ENCODE measurements around the gene FOXR1. TPM values are rescaled to one million over a fixed set of nuclear protein-coding genes. Genes with fewer than 3 reads are reported as not detected.
A peak's percentile ranks its signal among the peaks of the same experiment; 100 is the strongest.

Gene FOXR1
- total and polyA plus RNA-seq, 2 donors (not counting 1 experiment from before 2014, with no cell fraction given), result not detected

GRCh38 chr11:118929501-118930093 lies 42.0 kb upstream of the FOXR1 start:
- intact Hi-C loops (cut with micrococcal nuclease), result loop anchor here (1.0 kb wide), 4 partner anchors 22 to 239 kb away; partner anchors contain the start of gene UPK2
- H3K9ac ChIP-seq (ENCODE audit: low read length), result peak overlapping the region; percentile 78
- peaks cover 32 to 49% of the 10 kb centered on the region in 2 donors for H3K4me1 ChIP-seq (ENCODE audit: control insufficient read depth in 2 of 2, insufficient read depth in 2 of 2, low read length in 2 of 2)
- peak overlapping the region; percentile 99 for H3K4me3 Mint-ChIP-seq
- H3K27ac Mint-ChIP-seq, result peak overlapping the region; percentile 96
- TF ChIP-seq EZH2 (IDR thresholded peaks at IDR 0.05; ENCODE audit: borderline replicate concordance, insufficient read depth, low read depth, low read length, poor library complexity, severe bottlenecking) (no peak), CTCF (IDR thresholded peaks at IDR 0.05) (no peak)
- H3K9me3 Mint-ChIP-seq (ENCODE audit: insufficient read depth), result no peaks in the 10 kb centered on the region
- H3K79me2 ChIP-seq (ENCODE audit: control insufficient read depth, insufficient read depth, low read length), result peaks cover 25% of the 10 kb centered on the region
- H4K20me1 ChIP-seq (ENCODE audit: control insufficient read depth, insufficient read depth, low read length, poor library complexity, severe bottlenecking), result peaks cover 4% of the 10 kb centered on the region
- H2AFZ ChIP-seq (ENCODE audit: insufficient read depth, low read depth, low read length, poor library complexity, severe bottlenecking), result peak overlapping the region; percentile 73
- peaks cover 56% of the 10 kb centered on the region for H3K4me1 Mint-ChIP-seq
- ChIA-PET POLR2A (interaction anchor here (0.6 to 3.3 kb wide), 8 partner anchors 16 to 494 kb away, joined by 3 to 38 read pairs (median 6); partner anchors contain the start of genes CXCR5 and DDX6), CTCF (interaction anchor here (0.7 to 12.7 kb wide), 23 partner anchors 10 to 244 kb away, joined by 3 to 288 read pairs (median 4); partner anchors contain the start of genes DDX6, DPAGT1, UPK2 and VPS11)
- no peaks in the 10 kb centered on the region for H3K27me3 Mint-ChIP-seq
- no peaks in the 10 kb centered on the region for H3K36me3 ChIP-seq (replicated peaks in 1 of 2; ENCODE audit: control extremely low read depth in 1 of 2, control insufficient read depth in 1 of 2, extremely low read depth in 1 of 2, insufficient read depth in 2 of 2, low read length in 1 of 2)
- ATAC-seq (ENCODE audit: low read depth) (peak; percentile 4), DNase-seq (peak; percentile 88)
- peak overlapping the region; percentile 98 for H3K4me2 ChIP-seq (replicated peaks; ENCODE audit: low read depth, low read length, poor library complexity, severe bottlenecking)
- under 1% methylated on average over 15 of the region's 26 CpGs for WGBS (ENCODE audit: insufficient coverage)
- H3K4me3 ChIP-seq (ENCODE audit: control extremely low read depth in 1 of 5, extremely low read depth in 1 of 5, insufficient read depth in 1 of 5, low read depth in 2 of 5, low read length in 4 of 5), result peak overlapping the region; percentile 64 to 86 (median 71)
- H3K27ac ChIP-seq (ENCODE audit: low read length in 2 of 2), result peak overlapping the region; percentile 96 to 99
- no peaks in the 10 kb centered on the region for H3K9me3 ChIP-seq (ENCODE audit: control extremely low read depth in 1 of 3, control insufficient read depth in 2 of 3, insufficient read depth in 1 of 3, low read length in 2 of 3)
- no peaks in the 10 kb centered on the region for H3K27me3 ChIP-seq (replicated peaks in 1 of 4; ENCODE audit: control extremely low read depth in 1 of 4, control insufficient read depth in 3 of 4, insufficient read depth in 4 of 4, low read length in 3 of 4)

Data from B cell (primary cell).